ENCODE data around the gene PRR29.

The PRR29 gene

GRCh38 chr17:64028874-64029464 lies 30.8 kb downstream of the PRR29 start:
- Histone ChIP-seq H3K27ac (replicated peaks) (no peak overlapping the region), H3K4me3 (replicated peaks; ENCODE audit: insufficient read depth, low read length) (no peak overlapping the region), H3K27me3 (ENCODE audit: insufficient read depth, poor library complexity, severe bottlenecking) (no peaks in the 10 kb centered on the region)
- TF ChIP-seq CTCF (IDR thresholded peaks at IDR 0.05; ENCODE audit: insufficient read depth, low read length) (peak; percentile 41), SPI1 (IDR thresholded peaks at IDR 0.05; ENCODE audit: borderline replicate concordance, low read depth) (no peak)
- peak in 1 of 2 experiments; percentile 64 for DNase-seq (ENCODE audit: low read depth in 1 of 2, low spot score in 1 of 2)

- DNase-seq (ENCODE audit: low read depth in 1 of 2, low spot score in 1 of 2), result no peak
- no peak for TF ChIP-seq GABPA (IDR thresholded peaks at IDR 0.05; ENCODE audit: low read depth)
- no peak for TF ChIP-seq POLR2AphosphoS5 (IDR thresholded peaks at IDR 0.05; ENCODE audit: low read depth)
- TF ChIP-seq SPI1 (IDR thresholded peaks at IDR 0.05; ENCODE audit: borderline replicate concordance, low read depth), result no peak
- no peak for TF ChIP-seq CTCF (IDR thresholded peaks at IDR 0.05; ENCODE audit: insufficient read depth, low read length)
- no peak for TF ChIP-seq REST (IDR thresholded peaks at IDR 0.05; ENCODE audit: insufficient replicate concordance, low read depth)
- Histone ChIP-seq H3K4me3 (replicated peaks; ENCODE audit: insufficient read depth, low read length) (no peak overlapping the region), H3K27ac (replicated peaks) (no peak overlapping the region), H3K27me3 (ENCODE audit: insufficient read depth, poor library complexity, severe bottlenecking) (no peaks in the 10 kb centered on the region)
Measured at GRCh38 chr17:64032081-64032480, 33.9 kb downstream of the PRR29 start.

GRCh38 chr17:64036198-64036922 lies 38.2 kb downstream of the PRR29 start:
- no peak for DNase-seq (ENCODE audit: low read depth in 1 of 2, low spot score in 1 of 2)
- Histone ChIP-seq H3K4me3 (replicated peaks; ENCODE audit: insufficient read depth, low read length) (no peak overlapping the region), H3K27me3 (ENCODE audit: insufficient read depth, poor library complexity, severe bottlenecking) (no peaks in the 10 kb centered on the region), H3K27ac (replicated peaks) (no peak overlapping the region)
- TF ChIP-seq CTCF (IDR thresholded peaks at IDR 0.05; ENCODE audit: insufficient read depth, low read length) (no peak), REST (IDR thresholded peaks at IDR 0.05; ENCODE audit: insufficient replicate concordance, low read depth) (no peak), GABPA (IDR thresholded peaks at IDR 0.05; ENCODE audit: low read depth) (no peak), POLR2AphosphoS5 (IDR thresholded peaks at IDR 0.05; ENCODE audit: low read depth) (no peak), SPI1 (IDR thresholded peaks at IDR 0.05; ENCODE audit: borderline replicate concordance, low read depth) (no peak)

Data from HL-60 (cell line).